Epidermal melanocyte (primary cell): ENCODE results near the gene FARP1.
A peak's percentile ranks its signal among the peaks of the same experiment; 100 is the strongest.

Source experiments
- DNase-seq: peaks from one replicate; pipeline ENCODE4 v3.0.0; 2011; ENCODE audit warnings: low spot score; ENCODE audit not compliant: insufficient read length

The FARP1 gene

GRCh38 chr13:98439896-98440295 is 297.0 kb downstream of the FARP1 start:
- no peak for DNase-seq

- no peak for DNase-seq
These were observed 297.6 kb downstream of the FARP1 start for GRCh38 chr13:98440390-98441055.

- DNase-seq: no peak
These were observed 298.3 kb downstream of the FARP1 start for GRCh38 chr13:98441056-98441676.

- no peak for DNase-seq
These were observed 299.7 kb downstream of the FARP1 start for GRCh38 chr13:98442391-98443230.

GRCh38 chr13:98443329-98443728 is 300.4 kb downstream of the FARP1 start:
- no peak for DNase-seq

- no peak for DNase-seq
These were observed 301.0 kb downstream of the FARP1 start for GRCh38 chr13:98443800-98444325.

GRCh38 chr13:98444381-98444780 is 301.5 kb downstream of the FARP1 start:
- no peak for DNase-seq

- peak; percentile 49 for DNase-seq
These were observed 302.7 kb downstream of the FARP1 start for GRCh38 chr13:98445340-98446233.

GRCh38 chr13:98446234-98446621 is 303.3 kb downstream of the FARP1 start:
- no peak for DNase-seq

GRCh38 chr13:98447130-98447529 is 304.2 kb downstream of the FARP1 start:
- no peak for DNase-seq

- no peak for DNase-seq
These were observed 305.2 kb downstream of the FARP1 start for GRCh38 chr13:98447881-98448641.

- no peak for DNase-seq
These were observed 305.7 kb downstream of the FARP1 start for GRCh38 chr13:98448642-98448928.

GRCh38 chr13:98449273-98449672 is 306.4 kb downstream of the FARP1 start:
- DNase-seq: no peak

GRCh38 chr13:98450026-98450425 is 307.1 kb downstream of the FARP1 start:
- no peak for DNase-seq

- DNase-seq: no peak
These were observed 307.7 kb downstream of the FARP1 start for GRCh38 chr13:98450539-98451111.

- no peak for DNase-seq
These were observed 309.0 kb downstream of the FARP1 start for GRCh38 chr13:98451676-98452470.

GRCh38 chr13:98452851-98453843 is 310.3 kb downstream of the FARP1 start:
- no peak for DNase-seq

GRCh38 chr13:98454389-98454881 is 311.5 kb downstream of the FARP1 start:
- DNase-seq: peak; percentile 82
